HepG2 (cell line): ENCODE measurements around the gene TBCB.

Source experiments
- ATF7-NPFF ChIP-seq: sonication (generic); formaldehyde crosslinking; IDR thresholded peaks from 2 replicates; pipeline ENCODE4 v1.8.1; 2023; ENCODE audit warnings: mild to moderate bottlenecking, low read depth, missing genetic modification reagents, moderate library complexity
- CEBPB ChIP-seq: IDR thresholded peaks from 2 replicates; pipeline ENCODE4 v1.6.1; 2011; ENCODE audit warnings: low read depth, low read length, improper control_type of control experiment, borderline replicate concordance
- CTCF ChIP-seq: sonication (generic); formaldehyde crosslinking; IDR thresholded peaks from 2 replicates; pipeline ENCODE4 v1.5.0; 2020; ENCODE audit warnings: mild to moderate bottlenecking, missing genetic modification reagents, moderate library complexity
- FOXP1 ChIP-seq, 2 experiments: fragments of 450-650 bp in 1 of 2; IDR thresholded peaks; 2 replicates each; pipeline ENCODE4 v1.6.1; 2017 to 2018; ENCODE audit warnings: antibody characterized with exemption in 1 of 2
- GPBP1L1 ChIP-seq: sonication (generic); formaldehyde crosslinking; IDR thresholded peaks from 2 replicates; pipeline ENCODE4 v1.5.0; 2020; ENCODE audit warnings: mild to moderate bottlenecking, missing genetic modification reagents
- HOMEZ ChIP-seq: IDR thresholded peaks from 2 replicates; pipeline ENCODE4 v1.6.1; 2016; ENCODE audit warnings: low read depth
- MXD3 ChIP-seq: IDR thresholded peaks from 2 replicates; pipeline ENCODE4 v1.6.1; 2016; ENCODE audit warnings: mild to moderate bottlenecking, missing biosample characterization, missing genetic modification reagents
- PBX3 ChIP-seq: sonication (generic); formaldehyde crosslinking; IDR thresholded peaks from 2 replicates; pipeline ENCODE4 v1.8.1; 2023; ENCODE audit warnings: missing genetic modification reagents, inconsistent platforms, borderline replicate concordance
- SP1 ChIP-seq, 2 experiments: fragments of 450-650 bp in 1 of 2; sonication (generic) in 1 of 2; formaldehyde crosslinking in 1 of 2; IDR thresholded peaks; 2 replicates each; pipeline versions ENCODE4 v1.4.0 to v1.6.1; 2016 to 2020; ENCODE audit warnings: missing genetic modification reagents in 1 of 2
- THAP9 ChIP-seq: sonication (generic); formaldehyde crosslinking; IDR thresholded peaks from 2 replicates; pipeline ENCODE4; 2020; ENCODE audit warnings: missing genetic modification reagents, mild to moderate bottlenecking, borderline replicate concordance
- YY1 ChIP-seq: IDR thresholded peaks from 2 replicates; pipeline ENCODE4 v1.6.1; 2011; ENCODE audit warnings: low read length, low read depth, moderate library complexity, mild to moderate bottlenecking; ENCODE audit not compliant: insufficient read depth, insufficient replicate concordance
- ZNF18 ChIP-seq: sonication (generic); formaldehyde crosslinking; IDR thresholded peaks from 2 replicates; pipeline ENCODE4 v1.8.0; 2022; ENCODE audit warnings: mild to moderate bottlenecking, missing genetic modification reagents; ENCODE audit not compliant: insufficient replicate concordance
- TF ChIP-seq, protein P1 (sequence below): sonication (generic); formaldehyde crosslinking; IDR thresholded peaks from 2 replicates; pipeline ENCODE4 v1.8.0; 2022; ENCODE audit warnings: missing genetic modification reagents, mild to moderate bottlenecking, borderline replicate concordance
- TF ChIP-seq, protein P2 (sequence below): conservative IDR thresholded peaks from 2 replicates; pipeline ENCODE4 v1.6.1; 2018; ENCODE audit warnings: missing genetic modification reagents

- TF ChIP-seq CTCF (CRISPR knock-in tag) (no peak), HOMEZ (CRISPR knock-in tag) (no peak), CEBPB (no peak), GPBP1L1 (CRISPR knock-in tag) (no peak), MXD3 (CRISPR knock-in tag) (no peak), YY1 (no peak), PBX3 (CRISPR knock-in tag) (no peak), SP1 (IDR thresholded peaks at IDR 0.05) (no peak), SP1 (CRISPR knock-in tag; IDR thresholded peaks at IDR 0.05) (no peak), ZNF18 (CRISPR knock-in tag) (no peak), FOXP1 (IDR thresholded peaks at IDR 0.05) (no peak), FOXP1 (CRISPR knock-in tag; IDR thresholded peaks at IDR 0.05) (no peak), ATF7-NPFF (CRISPR knock-in tag) (no peak), THAP9 (CRISPR knock-in tag) (no peak)
- TF ChIP-seq, protein P1, sequence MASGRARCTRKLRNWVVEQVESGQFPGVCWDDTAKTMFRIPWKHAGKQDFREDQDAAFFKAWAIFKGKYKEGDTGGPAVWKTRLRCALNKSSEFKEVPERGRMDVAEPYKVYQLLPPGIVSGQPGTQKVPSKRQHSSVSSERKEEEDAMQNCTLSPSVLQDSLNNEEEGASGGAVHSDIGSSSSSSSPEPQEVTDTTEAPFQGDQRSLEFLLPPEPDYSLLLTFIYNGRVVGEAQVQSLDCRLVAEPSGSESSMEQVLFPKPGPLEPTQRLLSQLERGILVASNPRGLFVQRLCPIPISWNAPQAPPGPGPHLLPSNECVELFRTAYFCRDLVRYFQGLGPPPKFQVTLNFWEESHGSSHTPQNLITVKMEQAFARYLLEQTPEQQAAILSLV, result no peak
- TF ChIP-seq, protein P2, sequence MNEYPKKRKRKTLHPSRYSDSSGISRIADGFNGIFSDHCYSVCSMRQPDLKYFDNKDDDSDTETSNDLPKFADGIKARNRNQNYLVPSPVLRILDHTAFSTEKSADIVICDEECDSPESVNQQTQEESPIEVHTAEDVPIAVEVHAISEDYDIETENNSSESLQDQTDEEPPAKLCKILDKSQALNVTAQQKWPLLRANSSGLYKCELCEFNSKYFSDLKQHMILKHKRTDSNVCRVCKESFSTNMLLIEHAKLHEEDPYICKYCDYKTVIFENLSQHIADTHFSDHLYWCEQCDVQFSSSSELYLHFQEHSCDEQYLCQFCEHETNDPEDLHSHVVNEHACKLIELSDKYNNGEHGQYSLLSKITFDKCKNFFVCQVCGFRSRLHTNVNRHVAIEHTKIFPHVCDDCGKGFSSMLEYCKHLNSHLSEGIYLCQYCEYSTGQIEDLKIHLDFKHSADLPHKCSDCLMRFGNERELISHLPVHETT, result no peak
These were observed 8.8 kb upstream of the TBCB start for GRCh38 chr19:36106441-36106840.
